GM23338 (cell line): ENCODE data around the gene XKR7. TPM values are rescaled to one million over a fixed set of nuclear protein-coding genes. Genes with fewer than 3 reads are reported as not detected.
"Not testable (repeated sequence)": the region's sequence is repeated elsewhere in the genome, so short reads cannot be mapped to it uniquely, and the experiment has no call there.

Experiments used
- ATAC-seq: fragments of 200-7000 bp; cut with Tn5 transposase; 3 replicates; pipeline ENCODE4 v1.9.1; 2020
- DNase-seq: peaks from one replicate; pipeline ENCODE4 v3.0.0-alpha.2; 2015; ENCODE audit warnings: low spot score
- H2AFZ ChIP-seq: fragments of 200-600 bp; sonication (generic); 2 replicates; pipeline ENCODE4 v1.8.0; 2016; ENCODE audit warnings: antibody characterized with exemption, mild to moderate bottlenecking, moderate library complexity
- H3F3A ChIP-seq: fragments of 200-600 bp; sonication (generic); replicated peaks from 2 replicates; pipeline ENCODE4 v1.8.0; 2017; ENCODE audit warnings: antibody characterized with exemption, mixed run types, low read depth
- H3K27ac ChIP-seq: fragments of 200-600 bp; sonication (generic); 2 replicates; pipeline ENCODE4 v1.6.1; 2016; ENCODE audit warnings: low read depth
- H3K27me3 ChIP-seq: fragments of 200-600 bp; sonication (generic); 2 replicates; pipeline ENCODE4 v1.8.0; 2016; ENCODE audit warnings: mild to moderate bottlenecking, mixed run types, moderate library complexity; ENCODE audit not compliant: insufficient read depth
- H3K36me3 ChIP-seq: fragments of 200-600 bp; sonication (generic); 2 replicates; pipeline ENCODE4 v1.8.0; 2016; ENCODE audit warnings: mild to moderate bottlenecking; ENCODE audit not compliant: insufficient read depth
- H3K4me1 ChIP-seq: fragments of 200-600 bp; sonication (generic); 2 replicates; pipeline ENCODE4 v1.8.0; 2016; ENCODE audit warnings: mild to moderate bottlenecking, moderate library complexity; ENCODE audit not compliant: insufficient read depth
- H3K4me2 ChIP-seq: fragments of 200-600 bp; sonication (generic); 2 replicates; pipeline ENCODE4 v1.7.1; 2017; ENCODE audit warnings: mixed run types
- H3K4me3 ChIP-seq: fragments of 200-600 bp; sonication (generic); 2 replicates; pipeline ENCODE4 v1.6.1; 2016; ENCODE audit warnings: mixed run types
- H3K79me2 ChIP-seq: fragments of 200-600 bp; sonication (generic); replicated peaks from 2 replicates; pipeline ENCODE4 v1.8.0; 2017; ENCODE audit warnings: mild to moderate bottlenecking; ENCODE audit not compliant: insufficient read depth
- H3K9me2 ChIP-seq: fragments of 200-600 bp; sonication (generic); 2 replicates; pipeline ENCODE4 v1.8.0; 2017; ENCODE audit not compliant: insufficient read depth
- H4K20me1 ChIP-seq: fragments of 200-600 bp; sonication (generic); replicated peaks from 2 replicates; pipeline ENCODE4 v1.8.0; 2017; ENCODE audit warnings: mild to moderate bottlenecking; ENCODE audit not compliant: insufficient read depth
- H3K27ac Mint-ChIP-seq: 2 replicates; pipeline ENCODE4 v1.8.0; 2020; ENCODE audit warnings: inconsistent platforms, mild to moderate bottlenecking, moderate library complexity, mixed read lengths
- H3K27me3 Mint-ChIP-seq: 3 replicates; pipeline ENCODE4 v1.8.0; 2022; ENCODE audit warnings: low read depth, mild to moderate bottlenecking, moderate library complexity, mixed read lengths, inconsistent platforms; ENCODE audit not compliant: insufficient read depth, poor library complexity
- H3K36me3 Mint-ChIP-seq: 3 replicates; pipeline ENCODE4 v1.8.0; 2021; ENCODE audit warnings: low read depth, mild to moderate bottlenecking, inconsistent platforms, moderate library complexity, mixed read lengths
- H3K4me1 Mint-ChIP-seq: 3 replicates; pipeline ENCODE4 v1.8.0; 2020; ENCODE audit warnings: mild to moderate bottlenecking, inconsistent platforms, mixed read lengths
- H3K4me3 Mint-ChIP-seq: 3 replicates; pipeline ENCODE4 v1.8.0; 2021; ENCODE audit warnings: moderate library complexity, mild to moderate bottlenecking, inconsistent platforms, mixed read lengths
- H3K9me3 Mint-ChIP-seq: 3 replicates; pipeline ENCODE4 v1.8.0; 2020; ENCODE audit warnings: moderate library complexity, mild to moderate bottlenecking, inconsistent platforms, mixed read lengths
- EZH2 ChIP-seq: fragments of 200-600 bp; sonication (generic); IDR thresholded peaks from one replicate; pipeline ENCODE4 v1.8.0; 2017; ENCODE audit warnings: antibody characterized with exemption, mild to moderate bottlenecking, low read depth; ENCODE audit not compliant: unreplicated experiment
- EZH2phosphoT487 ChIP-seq: fragments of 200-600 bp; sonication (generic); IDR thresholded peaks from one replicate; pipeline ENCODE4 v1.8.1; 2018; ENCODE audit warnings: antibody characterized with exemption; ENCODE audit not compliant: unreplicated experiment
- NANOG ChIP-seq: IDR thresholded peaks from 2 replicates; pipeline ENCODE4 v1.6.1; 2016; ENCODE audit warnings: antibody characterized with exemption, borderline replicate concordance
- POLR2AphosphoS5 ChIP-seq: IDR thresholded peaks from 2 replicates; pipeline ENCODE4 v1.6.1; 2016; ENCODE audit warnings: antibody characterized with exemption, low read depth
- STAT1 ChIP-seq: IDR thresholded peaks from one replicate; pipeline ENCODE4 v1.6.1; 2016; ENCODE audit warnings: antibody characterized with exemption; ENCODE audit not compliant: unreplicated experiment
- ZNF114 ChIP-seq: fragments of 250-450 bp; sonication (Bioruptor Pico); IDR thresholded peaks from 2 replicates; pipeline ENCODE4 v1.5.0; 2020; ENCODE audit warnings: mild to moderate bottlenecking, moderate library complexity
- ZNF331 ChIP-seq: fragments of 250-450 bp; sonication (Bioruptor Pico); IDR thresholded peaks from 2 replicates; pipeline ENCODE4 v1.5.0; 2020; ENCODE audit warnings: low read depth, mild to moderate bottlenecking, moderate library complexity
- polyA plus RNA-seq: library from polyadenylated mRNA; unstranded; fragments of >200 nt; fragmentation: Nextera tagmentation; extraction: Ambion mirVana; gene quantifications from 2 replicates; pipeline ENCODE4 v1.2.1, GENCODE V29; 2016
- total RNA-seq: library from RNA; depleted of rRNA; stranded (reverse); fragments of >200 nt; shearing (Covaris generic); gene quantifications from 2 replicates; pipeline ENCODE4 v1.2.3, GENCODE V29; 2014
- TF ChIP-seq, protein P1 (sequence below), 2 experiments: fragments of 200-600 bp in 1 of 2; sonication (generic) in 1 of 2; conservative IDR thresholded peaks; 2 replicates each; pipeline versions ENCODE4 v1.5.1 to v1.6.1; 2016 to 2017; ENCODE audit warnings: antibody characterized with exemption in 2 of 2, low read depth in 2 of 2, mild to moderate bottlenecking in 2 of 2, moderate library complexity in 1 of 2
- TF ChIP-seq, protein P2 (sequence below): IDR thresholded peaks from 2 replicates; pipeline ENCODE4 v1.6.1; 2016; ENCODE audit warnings: antibody characterized with exemption
- TF ChIP-seq, protein P3 (sequence below): IDR thresholded peaks from one replicate; pipeline ENCODE4 v1.6.1; 2018; ENCODE audit warnings: antibody characterized with exemption; ENCODE audit not compliant: unreplicated experiment

XKR7 gene
- total and polyA plus RNA-seq, 2 experiments from 2014 or later: 0.61 to 3.9 TPM

DNA sequence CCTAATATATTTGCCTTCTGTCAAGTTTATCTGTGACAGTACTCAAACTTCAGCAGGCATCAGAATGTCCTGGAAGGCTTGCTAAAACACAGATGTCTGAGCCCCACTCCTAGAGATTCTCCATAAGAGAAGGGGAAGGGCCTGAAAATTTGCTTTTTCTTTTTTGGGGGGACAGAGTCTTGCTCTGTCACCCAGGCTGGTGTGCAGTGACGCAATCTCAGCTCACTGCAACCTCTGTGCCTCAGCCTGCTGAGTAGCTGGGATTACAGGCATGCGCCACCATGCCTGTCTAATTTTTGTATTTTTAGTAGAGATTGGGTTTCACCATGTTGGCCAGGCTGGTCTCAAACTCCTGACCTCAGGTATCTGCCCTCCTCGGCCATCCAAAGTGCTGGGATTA, 65.8 kb downstream of the XKR7 start:
- not testable (repeated sequence) for H3K9me2 ChIP-seq, H3K4me2 ChIP-seq, H3K27ac Mint-ChIP-seq, H3K27me3 Mint-ChIP-seq, H3K4me3 ChIP-seq, ATAC-seq, H3K4me3 Mint-ChIP-seq, H3K36me3 ChIP-seq, H3K79me2 ChIP-seq, H3K27ac ChIP-seq, H2AFZ ChIP-seq, DNase-seq, H3K4me1 ChIP-seq, H3K36me3 Mint-ChIP-seq
- H3K27me3 ChIP-seq: peaks cover 13% of the 10 kb centered on the region
- peaks cover 13% of the 10 kb centered on the region for H3F3A ChIP-seq
- peaks cover 12% of the 10 kb centered on the region; the same call in 1 of the 2 replicates for H4K20me1 ChIP-seq
- H3K9me3 Mint-ChIP-seq: peaks cover 24% of the 10 kb centered on the region
- H3K4me1 Mint-ChIP-seq: peaks cover 11% of the 10 kb centered on the region

DNA sequence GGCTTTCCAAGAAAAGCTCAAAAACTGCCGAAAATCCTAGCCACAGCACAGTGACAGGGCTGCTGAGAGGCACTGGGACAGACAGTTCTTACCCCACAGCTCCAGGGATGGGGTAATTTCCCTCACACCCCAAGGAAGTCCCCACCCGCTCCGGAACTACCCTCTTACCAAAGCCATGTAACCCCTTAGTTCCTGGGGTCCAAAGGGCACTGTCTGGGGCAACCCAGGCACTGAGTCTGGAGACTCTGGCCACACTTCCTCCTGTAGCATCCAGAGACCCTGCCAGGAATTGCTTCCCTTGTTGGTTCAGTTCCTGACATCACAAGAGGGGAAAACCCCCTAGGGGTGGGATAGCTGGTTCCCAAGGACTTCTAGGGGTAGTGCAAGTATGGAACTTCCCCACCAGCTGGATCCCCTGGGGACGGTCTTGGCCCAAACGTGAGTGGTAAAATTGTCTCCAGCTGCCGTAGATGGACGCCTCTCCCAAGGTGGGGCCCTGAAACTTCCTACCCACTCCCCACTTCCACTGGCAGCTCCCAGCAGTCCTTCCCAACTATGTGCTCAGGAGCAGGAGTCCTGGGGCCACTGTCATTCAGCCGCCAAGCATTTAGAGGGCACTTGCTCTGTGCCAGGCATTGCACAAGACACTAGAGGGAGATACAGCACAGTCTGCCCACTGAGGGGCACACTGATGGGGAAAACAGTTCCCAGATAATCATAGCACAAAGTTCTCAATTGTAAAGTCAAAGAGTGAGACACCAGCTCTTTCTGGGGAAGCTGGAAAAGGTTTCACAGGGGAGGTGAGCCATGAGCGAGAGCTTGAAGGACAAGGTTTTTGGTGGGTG, 66.9 kb downstream of the XKR7 start:
- H3K4me1 Mint-ChIP-seq: peaks cover 17% of the 10 kb centered on the region
- no peak overlapping the region for H2AFZ ChIP-seq
- H3K36me3 ChIP-seq: no peaks in the 10 kb centered on the region
- H3F3A ChIP-seq: peaks cover 6% of the 10 kb centered on the region
- no peaks in the 10 kb centered on the region for H3K9me2 ChIP-seq
- H3K4me2 ChIP-seq: no peak overlapping the region
- H3K79me2 ChIP-seq: no peaks in the 10 kb centered on the region
- H3K27me3 Mint-ChIP-seq: peaks cover 5% of the 10 kb centered on the region
- H3K4me3 ChIP-seq: no peak overlapping the region
- 0 out of 2 replicates have a peak, but pooled peaks cover 9% of the 10 kb centered on the region for H4K20me1 ChIP-seq
- ATAC-seq (no peak), DNase-seq (peak; percentile 48)
- peaks cover 6% of the 10 kb centered on the region for H3K4me1 ChIP-seq
- H3K27me3 ChIP-seq: peaks cover 12% of the 10 kb centered on the region
- no peak overlapping the region for H3K27ac Mint-ChIP-seq
- no peak overlapping the region for H3K27ac ChIP-seq
- H3K9me3 Mint-ChIP-seq: peaks cover 22% of the 10 kb centered on the region
- peaks cover 2% of the 10 kb centered on the region for H3K36me3 Mint-ChIP-seq
- H3K4me3 Mint-ChIP-seq: no peak overlapping the region
- TF ChIP-seq, protein P1, sequence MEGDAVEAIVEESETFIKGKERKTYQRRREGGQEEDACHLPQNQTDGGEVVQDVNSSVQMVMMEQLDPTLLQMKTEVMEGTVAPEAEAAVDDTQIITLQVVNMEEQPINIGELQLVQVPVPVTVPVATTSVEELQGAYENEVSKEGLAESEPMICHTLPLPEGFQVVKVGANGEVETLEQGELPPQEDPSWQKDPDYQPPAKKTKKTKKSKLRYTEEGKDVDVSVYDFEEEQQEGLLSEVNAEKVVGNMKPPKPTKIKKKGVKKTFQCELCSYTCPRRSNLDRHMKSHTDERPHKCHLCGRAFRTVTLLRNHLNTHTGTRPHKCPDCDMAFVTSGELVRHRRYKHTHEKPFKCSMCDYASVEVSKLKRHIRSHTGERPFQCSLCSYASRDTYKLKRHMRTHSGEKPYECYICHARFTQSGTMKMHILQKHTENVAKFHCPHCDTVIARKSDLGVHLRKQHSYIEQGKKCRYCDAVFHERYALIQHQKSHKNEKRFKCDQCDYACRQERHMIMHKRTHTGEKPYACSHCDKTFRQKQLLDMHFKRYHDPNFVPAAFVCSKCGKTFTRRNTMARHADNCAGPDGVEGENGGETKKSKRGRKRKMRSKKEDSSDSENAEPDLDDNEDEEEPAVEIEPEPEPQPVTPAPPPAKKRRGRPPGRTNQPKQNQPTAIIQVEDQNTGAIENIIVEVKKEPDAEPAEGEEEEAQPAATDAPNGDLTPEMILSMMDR (conservative IDR thresholded peaks at IDR 0.05; ENCODE audit: low read depth in 2 of 2): peak; percentile 48 to 73
- TF ChIP-seq ZNF114 (CRISPR knock-in tag) (no peak), EZH2 (no peak), POLR2AphosphoS5 (no peak)

DNA sequence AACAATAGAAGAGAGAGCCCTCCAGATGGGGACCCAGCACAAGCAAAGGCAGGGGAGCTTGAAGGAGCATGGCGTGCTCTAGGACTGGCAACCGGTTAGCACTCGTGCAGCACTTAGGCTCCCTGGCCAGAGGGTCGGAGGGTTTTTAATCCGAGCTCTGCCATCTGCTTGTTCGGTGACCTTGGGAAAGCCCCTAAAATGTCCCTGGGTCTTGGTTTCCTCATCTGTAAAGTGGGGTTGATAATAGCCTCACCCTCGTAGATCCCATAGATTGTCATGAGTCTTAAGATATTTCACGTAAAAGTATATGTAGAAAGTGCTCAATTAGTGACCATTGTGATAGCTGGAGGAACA, 67.5 kb downstream of the XKR7 start:
- peaks cover 20% of the 10 kb centered on the region for H3K4me1 Mint-ChIP-seq
- Histone ChIP-seq H3K4me2 (no peak overlapping the region), H4K20me1 (0 out of 2 replicates have a peak, but pooled peaks cover 5% of the 10 kb centered on the region), H3K79me2 (no peaks in the 10 kb centered on the region), H3K36me3 (no peaks in the 10 kb centered on the region), H3K9me2 (no peaks in the 10 kb centered on the region), H3K4me3 (no peak overlapping the region), H3K27me3 (peaks cover 6% of the 10 kb centered on the region), H3K4me1 (peaks cover 12% of the 10 kb centered on the region), H3K27ac (no peak overlapping the region), H3F3A (peaks cover under 1% of the 10 kb centered on the region), H2AFZ (no peak overlapping the region)
- H3K4me3 Mint-ChIP-seq: no peak overlapping the region
- ATAC-seq: no peak
- H3K27me3 Mint-ChIP-seq: peaks cover 5% of the 10 kb centered on the region
- no peaks in the 10 kb centered on the region; the same call in 1 of the 3 replicates for H3K36me3 Mint-ChIP-seq
- H3K9me3 Mint-ChIP-seq: peaks cover 18% of the 10 kb centered on the region
- no peak for DNase-seq
- H3K27ac Mint-ChIP-seq: no peak overlapping the region
- no peak for TF ChIP-seq ZNF114 (CRISPR knock-in tag)
- TF ChIP-seq, protein P1 (conservative IDR thresholded peaks at IDR 0.05; ENCODE audit: low read depth in 2 of 2): no peak
- no peak for TF ChIP-seq STAT1
- TF ChIP-seq ZNF331 (CRISPR knock-in tag): no peak
- no peak for TF ChIP-seq NANOG
- TF ChIP-seq, protein P2, sequence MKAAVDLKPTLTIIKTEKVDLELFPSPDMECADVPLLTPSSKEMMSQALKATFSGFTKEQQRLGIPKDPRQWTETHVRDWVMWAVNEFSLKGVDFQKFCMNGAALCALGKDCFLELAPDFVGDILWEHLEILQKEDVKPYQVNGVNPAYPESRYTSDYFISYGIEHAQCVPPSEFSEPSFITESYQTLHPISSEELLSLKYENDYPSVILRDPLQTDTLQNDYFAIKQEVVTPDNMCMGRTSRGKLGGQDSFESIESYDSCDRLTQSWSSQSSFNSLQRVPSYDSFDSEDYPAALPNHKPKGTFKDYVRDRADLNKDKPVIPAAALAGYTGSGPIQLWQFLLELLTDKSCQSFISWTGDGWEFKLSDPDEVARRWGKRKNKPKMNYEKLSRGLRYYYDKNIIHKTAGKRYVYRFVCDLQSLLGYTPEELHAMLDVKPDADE: no peak
- TF ChIP-seq, protein P3, sequence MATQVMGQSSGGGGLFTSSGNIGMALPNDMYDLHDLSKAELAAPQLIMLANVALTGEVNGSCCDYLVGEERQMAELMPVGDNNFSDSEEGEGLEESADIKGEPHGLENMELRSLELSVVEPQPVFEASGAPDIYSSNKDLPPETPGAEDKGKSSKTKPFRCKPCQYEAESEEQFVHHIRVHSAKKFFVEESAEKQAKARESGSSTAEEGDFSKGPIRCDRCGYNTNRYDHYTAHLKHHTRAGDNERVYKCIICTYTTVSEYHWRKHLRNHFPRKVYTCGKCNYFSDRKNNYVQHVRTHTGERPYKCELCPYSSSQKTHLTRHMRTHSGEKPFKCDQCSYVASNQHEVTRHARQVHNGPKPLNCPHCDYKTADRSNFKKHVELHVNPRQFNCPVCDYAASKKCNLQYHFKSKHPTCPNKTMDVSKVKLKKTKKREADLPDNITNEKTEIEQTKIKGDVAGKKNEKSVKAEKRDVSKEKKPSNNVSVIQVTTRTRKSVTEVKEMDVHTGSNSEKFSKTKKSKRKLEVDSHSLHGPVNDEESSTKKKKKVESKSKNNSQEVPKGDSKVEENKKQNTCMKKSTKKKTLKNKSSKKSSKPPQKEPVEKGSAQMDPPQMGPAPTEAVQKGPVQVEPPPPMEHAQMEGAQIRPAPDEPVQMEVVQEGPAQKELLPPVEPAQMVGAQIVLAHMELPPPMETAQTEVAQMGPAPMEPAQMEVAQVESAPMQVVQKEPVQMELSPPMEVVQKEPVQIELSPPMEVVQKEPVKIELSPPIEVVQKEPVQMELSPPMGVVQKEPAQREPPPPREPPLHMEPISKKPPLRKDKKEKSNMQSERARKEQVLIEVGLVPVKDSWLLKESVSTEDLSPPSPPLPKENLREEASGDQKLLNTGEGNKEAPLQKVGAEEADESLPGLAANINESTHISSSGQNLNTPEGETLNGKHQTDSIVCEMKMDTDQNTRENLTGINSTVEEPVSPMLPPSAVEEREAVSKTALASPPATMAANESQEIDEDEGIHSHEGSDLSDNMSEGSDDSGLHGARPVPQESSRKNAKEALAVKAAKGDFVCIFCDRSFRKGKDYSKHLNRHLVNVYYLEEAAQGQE: no peak
- no peak for TF ChIP-seq EZH2phosphoT487
